ENCODE data around the gene CFAP70.
A peak's percentile ranks its signal among the peaks of the same experiment; 100 is the strongest.
"Not testable (repeated sequence)": the region's sequence is repeated elsewhere in the genome, so short reads cannot be mapped to it uniquely, and the experiment has no call there.

The CFAP70 gene

GRCh38 chr10:73358331-73359279, at the start of gene CFAP70:
TSS of gene CFAP70 (minus strand) at chr10:73358864. CDS start at chr10:73354796, 4,068 bp downstream.
- peak; percentile 87 for DNase-seq (ENCODE audit: low spot score)

- no peak for DNase-seq (ENCODE audit: low spot score)
Observed at GRCh38 chr10:73408061-73408460, 49.4 kb upstream of the CFAP70 start.

GRCh38 chr10:73407495-73407894, 48.8 kb upstream of the CFAP70 start:
- no peak for DNase-seq (ENCODE audit: low spot score)

- DNase-seq (ENCODE audit: low spot score), result no peak
Observed at GRCh38 chr10:73406846-73407245, 48.2 kb upstream of the CFAP70 start.

- DNase-seq (ENCODE audit: low spot score), result no peak
Observed at GRCh38 chr10:73405556-73405955, 46.9 kb upstream of the CFAP70 start.

GRCh38 chr10:73404690-73405089, 46.0 kb upstream of the CFAP70 start:
- DNase-seq (ENCODE audit: low spot score), result no peak

- DNase-seq (ENCODE audit: low spot score), result no peak
Observed at GRCh38 chr10:73401636-73402035, 43.0 kb upstream of the CFAP70 start.

- no peak for DNase-seq (ENCODE audit: low spot score)
Observed at GRCh38 chr10:73399063-73399462, 40.4 kb upstream of the CFAP70 start.

- no peak for DNase-seq (ENCODE audit: low spot score)
Observed at GRCh38 chr10:73398024-73398423, 39.4 kb upstream of the CFAP70 start.

- DNase-seq (ENCODE audit: low spot score), result not testable (repeated sequence)
Observed at GRCh38 chr10:73394325-73394724, 35.7 kb upstream of the CFAP70 start.

GRCh38 chr10:73388228-73388627, 29.6 kb upstream of the CFAP70 start:
- DNase-seq (ENCODE audit: low spot score), result no peak

- DNase-seq (ENCODE audit: low spot score), result no peak
Observed at GRCh38 chr10:73386583-73386982, 27.9 kb upstream of the CFAP70 start.

GRCh38 chr10:73379064-73379748, 20.5 kb upstream of the CFAP70 start:
- no peak for DNase-seq (ENCODE audit: low spot score)

GRCh38 chr10:73376679-73377078, 18.0 kb upstream of the CFAP70 start:
- no peak for DNase-seq (ENCODE audit: low spot score)

GRCh38 chr10:73368238-73368637, 9.6 kb upstream of the CFAP70 start:
- DNase-seq (ENCODE audit: low spot score), result peak; percentile 86

- no peak for DNase-seq (ENCODE audit: low spot score)
Observed at GRCh38 chr10:73366381-73367298, 8.0 kb upstream of the CFAP70 start.

- no peak for DNase-seq (ENCODE audit: low spot score)
Observed at GRCh38 chr10:73364964-73365363, 6.3 kb upstream of the CFAP70 start.

GRCh38 chr10:73359492-73359891, 828 bp upstream of the CFAP70 start:
- DNase-seq (ENCODE audit: low spot score), result no peak

- no peak for DNase-seq (ENCODE audit: low spot score)
Observed at GRCh38 chr10:73357821-73358220, 843 bp downstream of the CFAP70 start.

- no peak for DNase-seq (ENCODE audit: low spot score)
Observed at GRCh38 chr10:73357166-73357565, 1.5 kb downstream of the CFAP70 start.

- DNase-seq (ENCODE audit: low spot score), result no peak
Observed at GRCh38 chr10:73344269-73344668, 14.4 kb downstream of the CFAP70 start.

- no peak for DNase-seq (ENCODE audit: low spot score)
Observed at GRCh38 chr10:73340121-73340520, 18.5 kb downstream of the CFAP70 start.
